ENCODE results near the gene SIRPA.

Gene SIRPA

DNA sequence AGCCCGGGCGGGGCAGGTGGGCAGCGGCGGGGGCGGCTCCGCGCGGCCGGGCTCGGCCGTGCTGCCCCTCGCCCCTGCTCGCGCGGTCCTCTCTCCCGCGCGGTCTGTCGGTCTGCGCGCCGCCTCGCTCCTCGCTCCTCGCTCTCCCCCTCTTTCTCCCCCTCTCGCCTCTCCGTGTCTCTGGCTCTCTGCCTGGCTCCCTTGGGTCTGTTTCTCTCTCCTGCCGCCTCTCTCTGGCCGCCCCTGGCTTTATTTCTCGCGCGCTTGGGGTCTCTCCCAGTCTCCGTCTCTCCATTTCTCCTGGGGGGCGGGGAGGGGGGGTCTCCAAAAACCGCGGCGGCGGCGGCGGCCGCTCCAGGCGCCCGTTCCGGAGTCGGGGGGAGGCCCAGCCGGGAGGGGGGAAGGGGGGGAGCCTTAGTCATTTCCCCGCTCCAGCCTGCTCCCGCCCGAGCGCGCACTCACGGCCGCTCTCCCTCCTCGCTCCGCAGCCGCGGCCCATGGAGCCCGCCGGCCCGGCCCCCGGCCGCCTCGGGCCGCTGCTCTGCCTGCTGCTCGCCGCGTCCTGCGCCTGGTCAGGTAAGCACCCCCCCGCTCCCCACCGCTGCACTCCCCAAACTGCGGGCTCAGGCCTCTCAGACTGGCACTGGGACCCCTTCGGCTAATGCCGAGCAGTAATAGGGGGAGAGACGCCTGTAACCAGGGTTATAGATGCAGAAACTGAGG is at the start of gene SIRPA:
SIRPA (plus strand) TSS at position 457 of the 723 bp plus-strand sequence; CDS start at position 498, 41 bp downstream.
- peak in 1 of 2 experiments; percentile 10 for DNase-seq

DNA sequence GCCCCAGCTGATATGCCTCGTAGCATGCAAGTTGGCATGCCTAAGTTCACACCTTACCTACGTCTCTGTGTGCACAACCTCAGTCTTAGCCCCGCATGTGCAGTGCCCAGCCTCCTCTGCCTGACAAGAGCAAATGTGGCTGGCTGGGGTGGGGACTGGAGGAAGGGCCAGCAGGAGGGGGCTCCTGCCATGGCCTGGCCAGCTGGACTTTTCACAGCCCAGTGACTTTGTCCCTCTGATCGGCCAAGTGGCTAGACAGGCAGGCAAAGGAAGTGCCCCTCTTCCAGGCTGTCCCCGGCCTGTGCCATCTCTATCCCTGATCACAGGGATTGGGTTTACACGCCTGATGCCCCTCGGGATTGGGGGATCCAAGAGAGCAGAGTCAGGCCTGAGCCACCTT is 49.5 kb upstream of the SIRPA start:
- DNase-seq = no peak

DNA sequence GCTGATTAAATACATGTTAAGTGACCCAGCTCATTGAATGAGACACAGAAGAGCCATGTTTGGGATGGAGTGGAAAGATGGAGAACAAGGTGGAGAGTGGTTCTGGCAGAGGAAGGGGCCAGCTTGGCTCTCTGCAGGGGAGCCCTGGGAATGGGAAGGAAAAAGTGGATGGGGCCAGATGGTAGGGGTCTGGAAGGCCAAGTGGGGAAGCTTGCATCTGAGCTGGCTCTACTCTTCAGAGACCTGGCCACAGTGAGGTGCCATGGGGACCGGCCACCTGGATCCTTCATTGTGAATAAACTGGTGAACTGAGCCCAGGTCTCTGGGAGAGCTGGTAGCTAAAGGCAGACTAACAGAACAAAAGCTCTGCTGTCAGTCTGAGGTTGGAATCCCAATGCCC is 48.9 kb upstream of the SIRPA start:
- no peak for DNase-seq

DNA sequence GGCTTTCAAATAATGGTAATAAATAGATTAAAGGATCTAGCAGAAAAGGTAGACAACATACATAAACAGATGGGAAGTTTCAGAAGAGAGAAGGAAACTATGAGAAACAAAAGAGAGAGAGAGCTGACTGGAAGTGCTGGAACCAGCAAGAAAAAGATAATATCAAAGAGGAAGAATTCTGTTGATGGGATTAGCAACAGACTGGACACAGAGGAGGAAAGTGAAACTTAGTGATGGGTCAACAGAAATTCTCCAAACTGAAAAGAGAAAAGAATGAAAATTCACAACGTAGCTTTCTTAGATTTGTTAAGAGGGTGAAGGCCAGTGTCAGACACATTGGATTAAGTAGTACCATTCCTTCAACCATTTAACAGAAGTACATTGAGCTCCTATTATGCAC is 48.3 kb upstream of the SIRPA start:
- DNase-seq = no peak

DNA sequence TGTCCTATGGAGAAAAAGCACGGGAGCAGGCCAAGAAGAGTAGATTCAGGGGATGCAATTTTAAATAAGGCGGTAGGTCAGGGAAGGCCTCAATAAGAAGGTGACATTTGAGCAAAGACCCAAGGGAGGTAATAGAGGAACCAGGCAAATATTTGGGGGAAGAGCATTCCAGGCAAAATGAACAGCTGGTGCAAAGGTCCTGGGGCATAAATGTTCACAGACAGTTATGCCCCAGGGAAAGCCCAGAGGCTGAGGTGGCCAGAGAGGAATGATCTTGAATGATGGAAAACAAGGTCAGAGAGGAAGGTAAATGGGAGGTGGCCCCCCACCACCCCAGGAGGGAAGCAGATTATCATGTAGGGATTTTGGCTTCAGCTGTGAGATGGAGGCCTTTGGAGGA is 47.4 kb upstream of the SIRPA start:
- DNase-seq = no peak

DNA sequence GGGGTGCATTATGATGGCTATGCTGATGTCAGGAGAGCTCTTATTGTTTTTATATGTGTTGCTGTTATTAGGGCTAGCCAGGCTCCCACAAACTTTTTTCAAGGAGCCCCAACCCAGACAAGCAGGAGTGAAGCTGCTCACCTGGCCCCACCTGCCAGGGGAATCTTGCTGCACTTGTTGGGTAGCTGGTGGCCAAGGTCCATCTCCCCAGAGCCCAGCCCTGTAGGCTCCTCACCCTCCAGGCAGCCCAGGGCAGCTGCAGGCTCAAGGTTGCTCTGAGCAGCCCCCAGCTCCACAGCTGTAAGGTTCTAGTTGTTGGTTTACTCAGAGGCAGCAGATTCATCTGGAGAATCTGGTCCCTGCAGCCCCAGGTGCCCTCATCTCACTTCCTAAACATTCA is 46.8 kb upstream of the SIRPA start:
- no peak for DNase-seq

DNA sequence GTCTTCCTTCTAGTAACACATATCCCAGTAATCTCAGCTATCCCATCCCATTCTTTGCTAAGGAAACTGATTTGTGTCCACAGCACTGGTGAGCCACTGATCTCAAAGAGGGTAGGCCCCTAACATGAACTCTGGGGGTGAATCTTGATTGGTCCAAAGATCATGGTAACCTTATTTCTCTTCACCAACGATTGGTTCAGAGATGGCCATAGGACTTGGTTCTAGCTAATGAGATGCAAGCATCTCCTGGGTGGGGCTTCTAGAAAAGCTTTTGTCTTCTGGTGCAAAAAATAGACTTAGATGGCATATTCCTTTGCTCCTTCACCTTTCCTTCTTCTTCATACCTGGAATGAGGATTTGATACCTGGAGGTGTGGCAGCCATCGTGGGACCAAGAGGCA is 43.8 kb upstream of the SIRPA start:
- no peak for DNase-seq

DNA sequence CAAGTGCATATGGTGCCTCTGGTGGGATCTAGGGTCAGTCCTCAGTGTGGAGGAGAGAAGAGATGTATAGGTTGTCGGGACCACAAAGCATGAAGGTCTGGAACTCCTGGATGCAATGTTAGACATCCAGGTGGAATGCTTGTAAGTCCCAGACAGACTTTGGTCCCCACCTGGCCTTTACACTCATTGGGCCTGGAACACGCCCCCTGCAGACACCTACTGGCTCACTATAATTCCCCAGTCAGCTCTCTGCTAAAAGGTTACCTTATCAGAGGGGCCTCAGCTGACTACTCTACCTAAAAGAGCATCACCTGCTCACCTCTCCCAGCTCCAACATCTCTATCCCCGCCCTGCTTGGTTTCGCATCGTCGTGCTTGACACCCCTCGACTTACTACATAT is 41.7 kb upstream of the SIRPA start:
- DNase-seq = no peak

DNA sequence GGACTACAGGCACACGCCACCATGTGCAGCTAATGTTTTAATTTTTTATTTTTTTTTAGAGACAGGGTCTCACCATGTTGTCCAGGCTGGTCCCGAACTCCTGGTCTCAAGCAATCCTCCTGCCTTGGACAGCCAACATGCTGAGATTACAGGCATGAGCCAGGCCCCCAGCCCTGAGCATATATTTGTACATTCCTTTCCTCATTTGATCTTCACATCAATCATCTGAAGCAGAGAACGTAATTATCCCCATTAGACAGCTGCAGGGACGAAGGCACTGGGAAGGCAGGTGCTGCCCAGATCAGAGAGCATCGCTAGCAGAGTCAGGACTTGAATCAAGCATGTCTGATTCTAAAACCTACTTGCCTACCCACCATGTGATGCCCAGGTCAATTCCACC is 41.0 kb upstream of the SIRPA start:
- DNase-seq = no peak

DNA sequence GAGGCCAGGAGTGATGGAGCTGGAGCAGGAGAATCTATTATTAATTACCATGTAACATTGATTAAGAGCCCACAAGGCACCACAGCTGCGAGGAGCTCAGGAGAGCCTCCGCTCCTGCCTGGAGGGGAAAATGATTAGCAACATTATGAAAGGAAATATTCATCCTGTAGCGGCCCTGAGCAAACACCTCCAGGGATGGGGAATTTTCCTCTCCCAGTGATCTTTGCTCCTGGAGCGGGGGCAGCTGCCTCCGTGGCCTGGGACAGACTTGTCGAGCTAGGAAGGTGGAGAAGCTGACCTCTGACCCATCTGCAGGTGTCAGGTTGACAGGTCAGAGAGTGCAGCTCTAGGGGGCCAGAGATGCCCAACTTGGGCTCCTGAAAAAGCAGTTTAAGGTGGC is 40.1 kb upstream of the SIRPA start:
- no peak for DNase-seq

DNA sequence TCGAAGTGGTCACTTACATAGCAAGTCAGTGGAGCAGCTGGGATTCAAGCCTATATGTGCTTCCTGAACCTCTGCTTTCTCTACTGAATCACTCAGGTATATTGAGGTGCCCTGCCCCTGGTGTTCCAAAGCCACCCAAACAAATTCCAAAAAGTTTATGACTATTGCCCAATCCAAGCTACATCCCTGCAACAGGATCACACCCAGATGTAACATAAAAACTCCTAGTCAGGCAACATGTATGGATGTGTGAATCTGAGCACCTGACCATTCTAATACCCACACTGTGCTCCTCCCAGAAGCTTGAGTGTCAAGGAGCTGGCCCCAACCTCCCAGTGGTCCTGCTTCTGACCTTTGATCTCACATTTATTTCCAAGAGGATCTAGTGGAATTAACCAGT is 39.5 kb upstream of the SIRPA start:
- DNase-seq = no peak

DNA sequence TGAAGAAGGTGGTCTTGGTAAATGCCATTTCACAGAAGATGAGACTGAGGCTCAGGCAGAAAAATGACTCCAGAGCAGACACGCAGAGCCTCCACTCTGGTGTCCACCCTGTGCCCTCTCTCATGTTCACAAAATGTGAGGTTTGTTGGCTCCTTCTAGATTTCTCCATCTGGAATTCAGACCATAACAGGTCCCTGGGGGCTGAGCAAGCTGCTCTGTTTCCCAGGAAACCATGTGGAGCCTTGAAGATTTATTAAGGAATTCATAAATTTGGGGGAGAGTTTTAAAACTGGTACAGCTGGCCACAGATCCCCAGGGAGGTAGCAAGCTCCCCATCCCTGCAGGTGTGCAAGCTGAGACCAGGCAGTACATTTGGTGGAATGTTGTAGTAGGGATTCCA is 38.8 kb upstream of the SIRPA start:
- no peak for DNase-seq

DNA sequence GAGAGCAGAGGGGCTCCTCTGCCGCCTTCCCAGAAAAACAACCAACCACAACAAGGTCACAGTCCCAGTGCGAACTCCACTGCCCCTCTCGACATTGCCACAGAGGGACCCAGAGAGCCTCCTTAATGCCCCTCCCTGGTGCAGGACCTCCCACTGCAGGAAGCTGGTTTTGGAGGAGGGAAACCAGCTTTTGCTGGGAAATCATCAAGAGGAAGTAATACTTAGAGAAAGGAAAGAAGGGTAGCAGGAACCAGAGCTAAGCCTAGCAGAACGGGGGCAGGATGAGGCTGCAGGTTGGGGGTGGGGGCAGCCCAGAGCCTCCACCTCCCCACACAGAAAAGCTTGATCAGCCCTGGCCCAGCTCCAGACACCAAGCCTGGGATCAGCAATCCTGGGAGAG is 37.7 kb upstream of the SIRPA start:
- no peak for DNase-seq

DNA sequence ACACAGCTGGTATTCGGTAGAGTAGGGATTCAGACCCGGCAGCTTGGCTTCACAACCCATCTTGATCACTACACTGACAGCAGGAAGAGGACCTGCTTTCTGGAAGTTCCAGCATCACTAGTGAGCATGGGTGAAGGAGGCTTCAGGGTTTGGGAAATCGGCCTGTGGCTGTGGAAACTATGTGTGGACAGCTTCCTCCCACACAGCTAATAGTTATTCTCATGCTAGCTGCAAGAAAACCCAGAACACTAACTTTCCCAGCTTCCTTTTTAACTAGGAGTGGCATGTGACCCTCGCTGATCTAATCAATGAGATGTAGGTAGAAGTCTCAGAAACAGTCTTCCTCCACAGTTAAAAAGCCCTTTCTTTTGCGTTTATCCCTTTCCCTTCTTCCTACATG is 36.3 kb upstream of the SIRPA start:
- no peak for DNase-seq

DNA sequence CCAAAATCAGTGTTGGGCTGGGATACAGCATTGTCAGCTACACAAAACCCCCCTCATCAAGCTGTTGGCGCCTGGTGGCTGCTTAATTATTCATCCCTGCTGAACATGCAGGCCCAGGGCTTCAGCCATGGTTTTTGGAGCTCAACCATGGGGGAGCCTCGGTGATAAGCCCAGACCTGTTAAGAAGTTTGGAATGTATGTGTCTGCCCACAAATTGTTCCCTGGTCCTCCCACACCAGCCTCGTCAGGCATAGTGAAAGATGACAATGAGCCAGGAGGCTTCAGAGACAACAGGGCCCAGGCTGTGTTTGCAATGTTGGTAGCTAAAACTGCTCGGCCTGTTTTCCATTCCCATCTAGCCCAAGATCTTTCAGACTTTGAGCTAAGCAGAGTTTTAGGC is 34.8 kb upstream of the SIRPA start:
- DNase-seq = no peak

DNA sequence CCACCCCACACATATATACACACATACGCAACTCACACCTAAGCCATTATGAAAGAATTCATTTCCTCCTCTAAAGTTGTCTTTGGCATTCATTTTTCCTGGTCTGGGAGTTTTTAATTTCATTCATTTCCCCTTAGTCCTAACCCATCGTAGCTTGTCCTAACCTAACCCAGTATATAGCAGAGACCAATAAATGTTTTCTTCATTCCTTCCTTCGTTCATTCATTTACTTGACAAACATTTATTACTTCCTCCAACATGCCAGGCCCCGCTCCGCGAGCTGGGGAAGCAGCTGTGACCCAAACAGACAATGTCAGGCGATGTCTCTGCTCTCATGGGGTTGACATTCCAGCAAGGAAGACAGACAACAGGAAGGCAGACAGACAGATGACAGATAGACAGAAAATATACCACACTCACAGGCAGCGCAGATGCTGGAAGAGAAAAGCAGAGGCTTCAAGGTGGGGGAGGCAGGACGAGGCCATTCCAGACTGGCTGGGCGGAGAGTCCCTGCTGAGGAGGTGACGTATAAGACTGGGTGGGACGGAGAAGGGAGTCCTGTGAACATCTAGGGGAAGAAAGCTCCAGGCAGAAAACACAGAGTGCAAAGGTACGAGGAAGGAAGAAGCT is 33.7 kb upstream of the SIRPA start:
- DNase-seq = no peak

DNA sequence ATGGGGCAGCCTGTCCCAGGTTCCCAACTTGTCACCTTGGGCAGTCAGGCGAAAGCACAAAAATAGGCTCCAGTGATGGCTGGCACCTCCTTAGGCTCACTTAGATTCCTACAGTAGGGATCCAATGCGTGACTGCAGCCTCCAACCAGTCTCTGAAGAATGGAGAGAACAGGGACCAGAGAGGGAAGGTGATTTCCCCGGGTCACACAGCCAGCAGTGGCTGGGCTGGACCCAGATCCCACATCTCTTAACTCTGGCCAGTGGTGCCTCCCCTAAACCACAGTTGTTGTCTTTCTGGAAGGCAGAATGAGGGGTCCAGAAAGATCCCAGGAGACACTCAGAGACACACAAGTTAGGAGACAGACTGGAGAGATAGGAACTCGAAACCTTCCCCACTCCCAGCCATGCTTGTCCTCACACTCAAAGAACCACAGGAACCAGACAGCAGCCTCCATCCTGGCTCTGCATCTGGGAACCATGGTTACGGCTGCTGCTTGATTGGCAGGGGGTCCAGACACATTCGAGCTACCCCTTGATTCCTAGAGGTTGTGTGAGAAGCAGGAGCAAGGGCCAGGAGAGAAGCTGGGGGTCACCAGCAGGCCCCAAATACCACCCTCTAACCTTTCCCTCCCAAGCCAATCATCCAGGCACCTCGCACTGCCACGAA is 33.1 kb upstream of the SIRPA start:
- DNase-seq = no peak

DNA sequence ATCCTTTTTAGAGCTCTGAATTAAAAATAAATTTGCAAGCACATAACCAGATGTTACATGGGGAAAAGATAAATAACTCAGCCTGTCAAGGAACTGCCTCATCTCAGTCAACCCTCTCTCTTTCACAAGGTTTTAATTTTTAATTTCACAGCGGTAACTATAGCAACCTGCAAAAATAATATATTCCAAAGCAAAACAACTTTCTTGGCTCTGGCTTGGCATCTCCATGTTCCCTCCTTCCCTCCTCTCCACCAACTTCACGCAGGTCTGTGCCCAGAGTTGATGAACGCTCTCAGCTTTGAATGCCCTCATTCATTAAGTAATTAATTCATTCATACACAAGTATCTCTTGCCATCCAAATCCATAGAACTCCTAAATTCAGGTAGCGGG is 32.5 kb upstream of the SIRPA start:
- DNase-seq = no peak

DNA sequence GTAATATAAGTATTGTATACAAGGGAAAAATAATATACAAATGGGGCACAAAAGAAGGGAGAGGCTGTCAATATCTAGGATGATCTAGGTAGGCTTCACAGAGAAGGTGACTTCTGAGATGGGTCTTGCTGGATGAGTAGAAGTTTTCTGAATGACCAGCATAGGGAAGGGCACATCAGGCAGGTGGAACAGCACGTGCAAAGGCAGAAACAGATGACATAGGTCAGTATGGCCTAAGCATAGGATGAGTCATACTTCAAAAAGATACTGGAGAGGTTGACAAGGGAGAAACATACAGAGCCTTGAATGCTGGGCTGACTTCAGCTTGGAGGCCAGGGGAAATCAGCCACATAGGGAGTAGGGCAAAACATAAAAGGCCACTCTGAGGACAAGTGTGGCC is 31.9 kb upstream of the SIRPA start:
- no peak for DNase-seq

DNA sequence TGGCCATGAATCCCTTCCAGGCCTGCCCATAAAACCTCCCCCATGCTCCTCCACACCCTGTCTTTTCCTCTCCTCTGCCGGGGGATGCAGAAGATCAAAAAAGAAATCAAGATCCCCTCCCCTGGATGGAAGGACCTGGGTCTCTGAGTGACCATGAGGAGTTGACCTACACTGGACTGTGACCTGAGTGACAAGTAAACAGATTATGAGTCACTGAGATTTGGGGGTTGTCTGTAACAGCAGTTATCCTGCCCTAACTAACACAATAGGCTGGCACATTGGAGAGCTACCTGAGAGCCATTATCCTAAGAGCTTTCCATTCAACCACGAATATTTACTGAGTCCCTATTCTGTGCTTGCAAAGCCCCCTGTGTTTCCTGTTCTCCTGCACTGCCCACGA is 28.4 kb upstream of the SIRPA start:
- DNase-seq = no peak

DNA sequence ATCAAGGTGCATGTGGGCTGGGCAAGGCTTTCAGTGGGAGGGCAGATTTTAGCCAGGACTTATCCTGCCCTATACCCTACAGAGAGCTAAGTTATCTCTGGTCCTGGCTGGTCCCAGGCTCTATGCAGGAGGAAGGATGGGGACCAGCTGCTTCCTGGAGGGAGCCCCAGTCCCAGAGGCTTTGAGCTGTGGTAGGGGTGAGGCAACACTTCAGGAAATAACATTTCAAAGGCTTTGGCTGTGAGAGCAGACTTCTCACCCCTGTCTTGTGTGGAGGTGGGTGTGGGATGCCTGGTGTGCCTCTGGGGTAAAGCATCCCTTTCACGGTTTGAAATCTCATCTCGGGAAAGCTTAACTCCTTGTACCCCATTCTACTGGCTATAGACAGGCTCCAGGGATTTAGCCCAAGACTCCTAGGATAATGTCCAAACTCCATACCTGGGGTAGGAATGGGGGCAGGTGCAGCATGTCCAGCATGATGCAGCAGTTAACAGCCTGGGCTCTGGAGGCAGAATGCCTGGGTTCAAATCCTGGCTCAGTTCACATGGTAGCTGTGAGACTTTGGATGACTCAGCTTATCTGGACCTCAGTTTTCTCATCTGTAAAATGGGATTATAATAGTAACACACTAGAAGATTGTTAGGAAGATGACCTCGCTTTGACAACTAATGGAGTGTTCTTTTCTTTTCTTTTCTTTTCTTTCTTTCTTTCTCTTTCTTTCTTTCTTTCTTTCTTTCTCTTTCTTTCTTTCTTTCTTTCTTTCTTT is 27.5 kb upstream of the SIRPA start:
- no peak for DNase-seq

DNA sequence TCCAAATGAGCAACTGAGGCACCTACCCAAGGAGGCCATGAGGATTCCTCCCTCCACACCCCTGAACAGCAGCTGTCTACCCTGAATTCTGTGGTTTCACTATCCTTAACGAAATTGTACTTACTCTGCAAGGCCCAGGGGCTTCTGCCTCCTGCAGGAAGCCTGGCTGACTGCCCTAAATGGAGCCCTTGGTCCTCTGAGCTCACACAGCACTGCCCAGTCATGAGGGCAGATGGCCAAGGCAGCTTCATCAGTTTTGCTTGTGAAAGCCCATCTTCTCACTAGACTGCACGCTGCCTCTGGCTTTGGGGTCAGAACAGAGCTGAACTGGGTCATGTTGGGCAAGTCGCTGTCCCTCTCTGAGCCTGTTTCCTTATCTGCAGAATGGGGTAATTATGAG is 26.4 kb upstream of the SIRPA start:
- no peak for DNase-seq

DNA sequence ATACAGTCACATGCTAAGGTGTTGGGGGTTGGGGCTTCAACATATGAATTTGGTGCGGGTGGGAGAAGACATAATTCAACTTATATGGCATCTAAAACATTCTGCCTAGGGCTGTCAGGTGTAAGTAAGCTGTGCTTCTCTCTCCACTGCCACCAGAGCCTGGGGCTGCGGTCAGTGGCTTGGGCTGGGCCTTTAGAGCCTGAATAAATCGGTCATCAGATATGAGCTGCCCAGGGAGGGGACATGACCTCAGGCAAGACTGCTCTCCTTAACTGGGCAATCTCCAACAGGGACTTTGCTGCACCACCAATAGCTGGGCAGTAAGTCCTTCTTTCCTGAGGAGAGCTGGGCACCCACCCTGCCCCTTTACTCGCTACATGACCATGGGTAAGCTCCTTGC is 24.9 kb upstream of the SIRPA start:
- no peak for DNase-seq
